GM04503 (cell line): ENCODE measurements around the gene EPG5.
"Not testable (repeated sequence)": the region's sequence is repeated elsewhere in the genome, so short reads cannot be mapped to it uniquely, and the experiment has no call there.

Experiments used
- DNase-seq: peaks from one replicate; pipeline ENCODE4 v3.0.0-alpha.2; 2012; ENCODE audit warnings: low read depth

EPG5 gene

GRCh38 chr18:45967007-45967706, at the start of gene EPG5:
TSS of gene EPG5 (minus strand) at chr18:45967329. CDS start at chr18:45967239, 90 bp downstream.
- peak; percentile 76 for DNase-seq

GRCh38 chr18:46013484-46014189, 46.5 kb upstream of the EPG5 start:
- no peak for DNase-seq

- no peak for DNase-seq
Observed at GRCh38 chr18:46010676-46011075, 43.5 kb upstream of the EPG5 start.

GRCh38 chr18:46010050-46010449, 42.9 kb upstream of the EPG5 start:
- no peak for DNase-seq

- no peak for DNase-seq
Observed at GRCh38 chr18:46009125-46009840, 42.2 kb upstream of the EPG5 start.

- DNase-seq, result no peak
Observed at GRCh38 chr18:46008531-46008930, 41.4 kb upstream of the EPG5 start.

- no peak for DNase-seq
Observed at GRCh38 chr18:46007165-46007564, 40.0 kb upstream of the EPG5 start.

- no peak for DNase-seq
Observed at GRCh38 chr18:46002934-46003333, 35.8 kb upstream of the EPG5 start.

- DNase-seq, result no peak
Observed at GRCh38 chr18:46001892-46002291, 34.8 kb upstream of the EPG5 start.

GRCh38 chr18:46001074-46001473, 33.9 kb upstream of the EPG5 start:
- no peak for DNase-seq

GRCh38 chr18:45999536-45999935, 32.4 kb upstream of the EPG5 start:
- DNase-seq, result no peak

GRCh38 chr18:45998244-45998643, 31.1 kb upstream of the EPG5 start:
- DNase-seq, result no peak

GRCh38 chr18:45997700-45998151, 30.6 kb upstream of the EPG5 start:
- no peak for DNase-seq

GRCh38 chr18:45995461-45995860, 28.3 kb upstream of the EPG5 start:
- no peak for DNase-seq

GRCh38 chr18:45993438-45993837, 26.3 kb upstream of the EPG5 start:
- peak; percentile 83 for DNase-seq

GRCh38 chr18:45992527-45992926, 25.4 kb upstream of the EPG5 start:
- DNase-seq, result not testable (repeated sequence)

GRCh38 chr18:45991788-45992187, 24.7 kb upstream of the EPG5 start:
- DNase-seq, result no peak

GRCh38 chr18:45984546-45985235, 17.6 kb upstream of the EPG5 start:
- no peak for DNase-seq

GRCh38 chr18:45981821-45982220, 14.7 kb upstream of the EPG5 start:
- no peak for DNase-seq

- DNase-seq, result no peak
Observed at GRCh38 chr18:45980229-45980628, 13.1 kb upstream of the EPG5 start.

GRCh38 chr18:45978084-45978483, 11.0 kb upstream of the EPG5 start:
- no peak for DNase-seq

GRCh38 chr18:45976974-45977373, 9.8 kb upstream of the EPG5 start:
- DNase-seq, result no peak
